ENCODE data around the gene CPB1.

DNA sequence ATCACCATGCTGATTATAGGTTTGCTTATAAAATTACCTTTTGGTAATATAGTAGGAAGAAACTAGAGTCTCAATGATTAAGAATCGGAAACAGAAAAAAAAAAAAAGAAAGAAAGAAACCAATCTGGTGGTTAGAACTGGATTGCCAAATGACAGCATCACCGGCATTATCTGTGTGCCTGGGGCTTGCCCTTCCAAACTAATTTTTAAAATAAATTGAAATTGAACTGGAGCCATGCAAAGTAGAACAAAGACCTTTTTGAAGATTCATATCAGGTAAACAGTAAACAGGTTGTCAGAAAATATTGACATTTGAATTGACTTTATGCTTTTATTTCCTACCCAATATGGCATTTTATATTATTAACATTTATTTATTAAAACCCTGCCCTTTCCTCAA, 11.2 kb upstream of the CPB1 start:
- TF ChIP-seq POLR2A (IDR thresholded peaks at IDR 0.05; ENCODE audit: low read depth, low read length) (no peak), POU2F2 (IDR thresholded peaks at IDR 0.05; ENCODE audit: low read depth, low read length) (no peak), POLR2AphosphoS5 (IDR thresholded peaks at IDR 0.05; ENCODE audit: low read depth, low read length) (no peak), TAF1 (IDR thresholded peaks at IDR 0.05; ENCODE audit: low read depth, low read length) (no peak), SPI1 (IDR thresholded peaks at IDR 0.05; ENCODE audit: low read depth, low read length) (no peak)

Measured in GM12891 (cell line).